ENCODE results near the gene TLE3. TPM values are rescaled to one million over a fixed set of nuclear protein-coding genes. Genes with fewer than 3 reads are reported as not detected.

TLE3 gene
- total and polyA plus RNA-seq, 7 experiments from 2014 or later: 15.2 to 183 (median 117) TPM

GRCh38 chr15:70101459-70102113 lies 3.9 kb upstream of the TLE3 start:
- ATAC-seq: no peak
- intact Hi-C loops (cut with micrococcal nuclease): loop anchor here in 1 of 2 donors (2.0 to 5.0 kb wide), 2 partner anchors 41 to 157 kb away; no protein-coding TSS in a partner anchor
- CTCF ChIA-PET: interaction anchor here (0.6 kb wide), 1 partner anchor 623 kb away, joined by 3 read pairs; no protein-coding TSS in a partner anchor

GRCh38 chr15:70100474-70101341 lies 3.0 kb upstream of the TLE3 start:
- Histone ChIP-seq H3K36me3 (ENCODE audit: control insufficient read depth in 2 of 3, insufficient read depth in 3 of 3, low read length in 3 of 3) (peaks cover 0 to 5% (median 0%) of the 10 kb centered on the region in 3 experiments), H3K27ac (ENCODE audit: low read depth, low read length) (no peak overlapping the region), H3K27me3 (ENCODE audit: control insufficient read depth in 2 of 2, insufficient read depth in 2 of 2, low read length in 2 of 2) (no peaks in the 10 kb centered on the region), H3K4me3 (ENCODE audit: low read length) (peak overlapping the region; percentile 47), H3K9me3 (ENCODE audit: control insufficient read depth in 2 of 3, low read length in 3 of 3) (no peaks in the 10 kb centered on the region), H3K4me1 (ENCODE audit: control insufficient read depth in 2 of 2, insufficient read depth in 2 of 2, low read length in 2 of 2) (peaks cover 10 to 13% of the 10 kb centered on the region in 2 donors)
- ATAC-seq (peak; percentile 39), DNase-seq (peak; percentile 53 to 74 (median 69))
- Mint-ChIP-seq H3K36me3 (peaks cover 0 to 4% (median 0%) of the 10 kb centered on the region in 5 donors), H3K9me3 (peaks cover 0 to 9% (median 0%) of the 10 kb centered on the region in 11 donors), H3K27me3 (peaks cover 0 to 55% (median 4%) of the 10 kb centered on the region in 5 donors), H3K27ac (peak overlapping the region; percentile 55 to 95 (median 81)), H3K4me1 (peaks cover 10 to 46% (median 17%) of the 10 kb centered on the region in 7 donors), H3K4me3 (peak overlapping the region; percentile 91 to 99 (median 96))
- intact Hi-C loops (cut with micrococcal nuclease): loop anchor here in 1 of 2 donors (1.0 to 5.0 kb wide), 4 partner anchors 42 to 524 kb away; no protein-coding TSS in a partner anchor
- ChIA-PET CTCF (interaction anchor here (0.6 kb wide), 1 partner anchor 622 kb away, joined by 3 read pairs; no protein-coding TSS in a partner anchor), POLR2A (interaction anchor here (0.9 to 6.9 kb wide), 8 partner anchors 10 to 372 kb away, joined by 3 to 61 read pairs (median 4); no protein-coding TSS in a partner anchor)

More at GRCh38 chr15:70101459-70102113, 3.9 kb upstream of the TLE3 start:
- Mint-ChIP-seq H3K27ac (peak overlapping the region in 3 of 9 donors; percentile 9 to 25 (median 18)), H3K4me3 (peak overlapping the region in 5 of 10 donors; percentile 6 to 33 (median 23)), H3K4me1 (peaks cover 10 to 44% (median 17%) of the 10 kb centered on the region in 7 donors), H3K36me3 (peaks cover 0 to under 1% (median 0%) of the 10 kb centered on the region in 5 donors), H3K9me3 (peaks cover 0 to 9% (median 0%) of the 10 kb centered on the region in 11 donors), H3K27me3 (peaks cover 0 to 63% (median 4%) of the 10 kb centered on the region in 5 donors)
- no peak overlapping the region for H3K27ac ChIP-seq (ENCODE audit: low read depth, low read length)
- no peak for DNase-seq
- POLR2A ChIA-PET: interaction anchor here (0.8 to 2.7 kb wide), 3 partner anchors 9 to 431 kb away, joined by 4 to 15 read pairs (median 5); no protein-coding TSS in a partner anchor
- H3K4me1 ChIP-seq (ENCODE audit: control insufficient read depth in 2 of 2, insufficient read depth in 2 of 2, low read length in 2 of 2): peaks cover 10 to 13% of the 10 kb centered on the region in 2 donors
- peaks cover 0 to under 1% (median 0%) of the 10 kb centered on the region in 3 experiments for H3K36me3 ChIP-seq (ENCODE audit: control insufficient read depth in 2 of 3, insufficient read depth in 3 of 3, low read length in 3 of 3)
- no peak overlapping the region for H3K4me3 ChIP-seq (ENCODE audit: low read length)
- no peaks in the 10 kb centered on the region for H3K27me3 ChIP-seq (ENCODE audit: control insufficient read depth in 2 of 2, insufficient read depth in 2 of 2, low read length in 2 of 2)
- H3K9me3 ChIP-seq (ENCODE audit: control insufficient read depth in 2 of 3, low read length in 3 of 3): no peaks in the 10 kb centered on the region

GRCh38 chr15:70099967-70100473 lies 2.3 kb upstream of the TLE3 start:
- ChIA-PET POLR2A (interaction anchor here (0.8 to 6.9 kb wide), 15 partner anchors 10 to 648 kb away, joined by 3 to 61 read pairs (median 4); no protein-coding TSS in a partner anchor), CTCF (interaction anchor here (0.6 to 0.7 kb wide), 3 partner anchors 12 to 339 kb away, joined by 3 to 4 read pairs (median 3); no protein-coding TSS in a partner anchor)
- Histone ChIP-seq H3K27me3 (ENCODE audit: control insufficient read depth in 2 of 2, insufficient read depth in 2 of 2, low read length in 2 of 2) (no peaks in the 10 kb centered on the region), H3K4me1 (ENCODE audit: control insufficient read depth in 2 of 2, insufficient read depth in 2 of 2, low read length in 2 of 2) (peaks cover 11 to 19% of the 10 kb centered on the region in 2 donors), H3K4me3 (ENCODE audit: low read length) (peak overlapping the region; percentile 47), H3K9me3 (ENCODE audit: control insufficient read depth in 2 of 3, low read length in 3 of 3) (no peaks in the 10 kb centered on the region), H3K36me3 (ENCODE audit: control insufficient read depth in 2 of 3, insufficient read depth in 3 of 3, low read length in 3 of 3) (peaks cover 0 to 5% (median 0%) of the 10 kb centered on the region in 3 experiments), H3K27ac (ENCODE audit: low read depth, low read length) (no peak overlapping the region)
- H3K9me3 Mint-ChIP-seq: peaks cover 0 to 9% (median 0%) of the 10 kb centered on the region in 11 donors
- peaks cover 0 to 4% (median 0%) of the 10 kb centered on the region in 5 donors for H3K36me3 Mint-ChIP-seq
- H3K4me1 Mint-ChIP-seq: peaks cover 10 to 48% (median 19%) of the 10 kb centered on the region in 7 donors
- H3K4me3 Mint-ChIP-seq: peak overlapping the region; percentile 91 to 99 (median 96)
- H3K27me3 Mint-ChIP-seq: peaks cover 0 to 50% (median 4%) of the 10 kb centered on the region in 5 donors
- ATAC-seq (no peak), DNase-seq (peak in 4 of 9 donors; percentile 19 to 48 (median 29))
- intact Hi-C loops (cut with micrococcal nuclease): loop anchor here (1.0 to 5.0 kb wide), 17 partner anchors 42 to 1823 kb away; partner anchors contain the start of genes KIF23 (in 2 of the 2), RPLP1 (in 2 of the 2) and FEM1B (in 1 of the 2)
- peak overlapping the region; percentile 93 to 100 (median 99) for H3K27ac Mint-ChIP-seq

GRCh38 chr15:70099167-70099966 lies 1.6 kb upstream of the TLE3 start:
- H3K4me3 ChIP-seq (ENCODE audit: low read length): peak overlapping the region; percentile 69
- POLR2A ChIA-PET: interaction anchor here (0.6 to 6.9 kb wide), 18 partner anchors 9 to 1281 kb away, joined by 3 to 61 read pairs (median 4); no protein-coding TSS in a partner anchor
- H3K9me3 ChIP-seq (ENCODE audit: control insufficient read depth in 2 of 3, low read length in 3 of 3): no peaks in the 10 kb centered on the region
- H3K4me1 ChIP-seq (ENCODE audit: control insufficient read depth in 2 of 2, insufficient read depth in 2 of 2, low read length in 2 of 2): peaks cover 16 to 25% of the 10 kb centered on the region in 2 donors
- intact Hi-C loops (cut with micrococcal nuclease): loop anchor here (1.0 to 5.0 kb wide), 14 partner anchors 76 to 1822 kb away; partner anchors contain the start of genes KIF23 (in 2 of the 2), RPLP1 (in 2 of the 2) and FEM1B (in 1 of the 2)
- peaks cover 0 to 9% (median 0%) of the 10 kb centered on the region in 11 donors for H3K9me3 Mint-ChIP-seq
- H3K27ac Mint-ChIP-seq: peak overlapping the region; percentile 93 to 100 (median 99)
- peak overlapping the region; percentile 91 to 99 (median 96) for H3K4me3 Mint-ChIP-seq
- no peaks in the 10 kb centered on the region for H3K27me3 ChIP-seq (ENCODE audit: control insufficient read depth in 2 of 2, insufficient read depth in 2 of 2, low read length in 2 of 2)
- H3K36me3 ChIP-seq (ENCODE audit: control insufficient read depth in 2 of 3, insufficient read depth in 3 of 3, low read length in 3 of 3): peaks cover 0 to 5% (median 0%) of the 10 kb centered on the region in 3 experiments
- ATAC-seq (peak; percentile 76), DNase-seq (peak; percentile 99 to 100 (median 100))
- CTCF ChIA-PET: interaction anchor here (0.6 to 0.7 kb wide), 3 partner anchors 11 to 339 kb away, joined by 3 to 4 read pairs (median 3); no protein-coding TSS in a partner anchor
- H3K4me1 Mint-ChIP-seq: peaks cover 17 to 55% (median 25%) of the 10 kb centered on the region in 7 donors
- peaks cover 0 to 9% (median 0%) of the 10 kb centered on the region in 5 donors for H3K36me3 Mint-ChIP-seq
- peaks cover 0 to 44% (median 4%) of the 10 kb centered on the region in 5 donors for H3K27me3 Mint-ChIP-seq
- H3K27ac ChIP-seq (ENCODE audit: low read depth, low read length): peak overlapping the region; percentile 87

Data from naive thymus-derived CD4-positive, alpha-beta T cell (primary cell).